ENCODE data around the gene MEGF6.

Gene MEGF6

GRCh38 chr1:3488432-3488831 is 122.9 kb downstream of the MEGF6 start:
- no peak for DNase-seq (ENCODE audit: low read depth in 3 of 3)

GRCh38 chr1:3485016-3485415 is 126.3 kb downstream of the MEGF6 start:
- DNase-seq (ENCODE audit: low read depth in 3 of 3) = no peak

GRCh38 chr1:3483801-3484444 is 127.4 kb downstream of the MEGF6 start:
- DNase-seq (ENCODE audit: low read depth in 3 of 3) = peak in 2 of 3 donors; percentile 20 to 33

GRCh38 chr1:3483380-3483779 is 127.9 kb downstream of the MEGF6 start:
- DNase-seq (ENCODE audit: low read depth in 3 of 3) = no peak

- no peak for DNase-seq (ENCODE audit: low read depth in 3 of 3)
These were observed 128.9 kb downstream of the MEGF6 start for GRCh38 chr1:3482378-3482849.

- DNase-seq (ENCODE audit: low read depth in 3 of 3) = no peak
These were observed 129.4 kb downstream of the MEGF6 start for GRCh38 chr1:3481836-3482375.

- no peak for DNase-seq (ENCODE audit: low read depth in 3 of 3)
These were observed 130.3 kb downstream of the MEGF6 start for GRCh38 chr1:3481046-3481445.

- no peak for DNase-seq (ENCODE audit: low read depth in 3 of 3)
These were observed 131.0 kb downstream of the MEGF6 start for GRCh38 chr1:3480369-3480719.

GRCh38 chr1:3479511-3480368 is 131.6 kb downstream of the MEGF6 start:
- no peak for DNase-seq (ENCODE audit: low read depth in 3 of 3)

GRCh38 chr1:3478187-3478586 is 133.1 kb downstream of the MEGF6 start:
- no peak for DNase-seq (ENCODE audit: low read depth in 3 of 3)

- DNase-seq (ENCODE audit: low read depth in 3 of 3) = no peak
These were observed 133.9 kb downstream of the MEGF6 start for GRCh38 chr1:3477241-3477995.

- DNase-seq (ENCODE audit: low read depth in 3 of 3) = no peak
These were observed 134.6 kb downstream of the MEGF6 start for GRCh38 chr1:3476666-3477065.

GRCh38 chr1:3475839-3476573 is 135.3 kb downstream of the MEGF6 start:
- DNase-seq (ENCODE audit: low read depth in 3 of 3) = no peak

GRCh38 chr1:3474421-3474820 is 136.9 kb downstream of the MEGF6 start:
- no peak for DNase-seq (ENCODE audit: low read depth in 3 of 3)

GRCh38 chr1:3474016-3474415 is 137.3 kb downstream of the MEGF6 start:
- no peak for DNase-seq (ENCODE audit: low read depth in 3 of 3)

GRCh38 chr1:3473381-3473844 is 137.9 kb downstream of the MEGF6 start:
- DNase-seq (ENCODE audit: low read depth in 3 of 3) = no peak

GRCh38 chr1:3472906-3473305 is 138.4 kb downstream of the MEGF6 start:
- no peak for DNase-seq (ENCODE audit: low read depth in 3 of 3)

- no peak for DNase-seq (ENCODE audit: low read depth in 3 of 3)
These were observed 139.0 kb downstream of the MEGF6 start for GRCh38 chr1:3472088-3472850.

GRCh38 chr1:3471356-3472087 is 139.8 kb downstream of the MEGF6 start:
- DNase-seq (ENCODE audit: low read depth in 3 of 3) = no peak

Measured in stimulated activated CD4-positive, alpha-beta T cell treated with anti-CD3 and anti-CD28 coated beads, TNF-alpha, amount 100 ng/mL, for 48 hours (primary cell).